MM.1S (cell line): ENCODE measurements around the gene PDS5B.

Source experiments
- DNase-seq: peaks from one replicate; pipeline ENCODE4 v3.0.0-alpha.2; 2015
- H2AFZ ChIP-seq: fragments of 300-600 bp; sonication (generic); 2 replicates; pipeline ENCODE4 v1.6.0; 2016; ENCODE audit warnings: antibody characterized with exemption, low read length
- H3F3A ChIP-seq: fragments of 300-600 bp; sonication (generic); 2 replicates; pipeline ENCODE4 v1.6.1; 2016; ENCODE audit warnings: mild to moderate bottlenecking, antibody characterized with exemption, low read length, moderate library complexity, mixed read lengths; ENCODE audit not compliant: insufficient read depth
- H3K27ac ChIP-seq: fragments of 300-600 bp; sonication (generic); 2 replicates; pipeline ENCODE4 v1.5.1; 2016; ENCODE audit warnings: mild to moderate bottlenecking, low read length
- H3K27me3 ChIP-seq: fragments of 300-600 bp; sonication (generic); replicated peaks from 2 replicates; pipeline ENCODE4 v1.6.0; 2016; ENCODE audit warnings: low read length; ENCODE audit not compliant: insufficient read depth
- H3K36me3 ChIP-seq: fragments of 300-600 bp; sonication (generic); replicated peaks from 2 replicates; pipeline ENCODE4 v1.6.1; 2016; ENCODE audit warnings: mild to moderate bottlenecking, low read length, mixed read lengths; ENCODE audit not compliant: insufficient read depth
- H3K4me1 ChIP-seq: fragments of 300-600 bp; sonication (generic); 2 replicates; pipeline ENCODE4 v1.6.1; 2016; ENCODE audit warnings: low read length, mixed read lengths
- H3K4me2 ChIP-seq: fragments of 300-600 bp; sonication (generic); 2 replicates; pipeline ENCODE4 v1.6.0; 2016; ENCODE audit warnings: low read depth, low read length
- H3K4me3 ChIP-seq: fragments of 300-600 bp; sonication (generic); 2 replicates; pipeline ENCODE4 v1.5.1; 2016; ENCODE audit warnings: low read length, mixed read lengths
- H3K79me2 ChIP-seq: fragments of 300-600 bp; sonication (generic); 2 replicates; pipeline ENCODE4 v1.6.1; 2016; ENCODE audit warnings: mixed run types, low read length, mixed read lengths
- H3K9ac ChIP-seq: fragments of 300-600 bp; sonication (generic); 2 replicates; pipeline ENCODE4 v1.6.1; 2016; ENCODE audit warnings: low read length, mixed read lengths
- H3K9me2 ChIP-seq: fragments of 300-600 bp; sonication (generic); replicated peaks from 2 replicates; pipeline ENCODE4 v1.6.1; 2016; ENCODE audit warnings: mild to moderate bottlenecking, low read length, mixed read lengths; ENCODE audit not compliant: insufficient read depth
- H3K9me3 ChIP-seq: fragments of 300-600 bp; sonication (generic); replicated peaks from 2 replicates; pipeline ENCODE4 v1.6.1; 2016; ENCODE audit warnings: mild to moderate bottlenecking, low read length, mixed read lengths; ENCODE audit not compliant: insufficient read depth
- H4K20me1 ChIP-seq: fragments of 300-600 bp; sonication (generic); 2 replicates; pipeline ENCODE4 v1.6.1; 2016; ENCODE audit warnings: mild to moderate bottlenecking, low read length, moderate library complexity, mixed read lengths; ENCODE audit not compliant: insufficient read depth
- EZH2 ChIP-seq: fragments of 300-600 bp; sonication (generic); optimal IDR thresholded peaks from 2 replicates; pipeline ENCODE3; 2017; ENCODE audit warnings: low read depth, mild to moderate bottlenecking, antibody characterized with exemption, low read length, mixed read lengths
- EZH2phosphoT487 ChIP-seq: fragments of 300-600 bp; sonication (generic); IDR thresholded peaks from 2 replicates; pipeline ENCODE4 v1.6.1; 2018; ENCODE audit warnings: antibody characterized with exemption, low read length
- TF ChIP-seq, protein P1 (sequence below): fragments of 300-600 bp; sonication (generic); IDR thresholded peaks from 2 replicates; pipeline ENCODE4 v1.5.1; 2016; ENCODE audit warnings: antibody characterized with exemption, low read length, mixed read lengths

PDS5B gene

GRCh38 chr13:32582991-32583390, 3.3 kb upstream of the PDS5B start:
- Histone ChIP-seq H4K20me1 (no peaks in the 10 kb centered on the region), H3K4me2 (no peak overlapping the region), H3K4me3 (no peak overlapping the region), H3K27ac (no peak overlapping the region), H3K4me1 (no peaks in the 10 kb centered on the region), H3K79me2 (peaks cover 7% of the 10 kb centered on the region), H3F3A (peaks cover 6% of the 10 kb centered on the region; the same call in 1 of the 2 replicates), H2AFZ (no peak overlapping the region), H3K9ac (no peak overlapping the region), H3K9me3 (no peaks in the 10 kb centered on the region), H3K36me3 (no peaks in the 10 kb centered on the region), H3K27me3 (no peaks in the 10 kb centered on the region), H3K9me2 (no peaks in the 10 kb centered on the region)
- TF ChIP-seq EZH2 (no peak), EZH2phosphoT487 (no peak)
- TF ChIP-seq, protein P1, sequence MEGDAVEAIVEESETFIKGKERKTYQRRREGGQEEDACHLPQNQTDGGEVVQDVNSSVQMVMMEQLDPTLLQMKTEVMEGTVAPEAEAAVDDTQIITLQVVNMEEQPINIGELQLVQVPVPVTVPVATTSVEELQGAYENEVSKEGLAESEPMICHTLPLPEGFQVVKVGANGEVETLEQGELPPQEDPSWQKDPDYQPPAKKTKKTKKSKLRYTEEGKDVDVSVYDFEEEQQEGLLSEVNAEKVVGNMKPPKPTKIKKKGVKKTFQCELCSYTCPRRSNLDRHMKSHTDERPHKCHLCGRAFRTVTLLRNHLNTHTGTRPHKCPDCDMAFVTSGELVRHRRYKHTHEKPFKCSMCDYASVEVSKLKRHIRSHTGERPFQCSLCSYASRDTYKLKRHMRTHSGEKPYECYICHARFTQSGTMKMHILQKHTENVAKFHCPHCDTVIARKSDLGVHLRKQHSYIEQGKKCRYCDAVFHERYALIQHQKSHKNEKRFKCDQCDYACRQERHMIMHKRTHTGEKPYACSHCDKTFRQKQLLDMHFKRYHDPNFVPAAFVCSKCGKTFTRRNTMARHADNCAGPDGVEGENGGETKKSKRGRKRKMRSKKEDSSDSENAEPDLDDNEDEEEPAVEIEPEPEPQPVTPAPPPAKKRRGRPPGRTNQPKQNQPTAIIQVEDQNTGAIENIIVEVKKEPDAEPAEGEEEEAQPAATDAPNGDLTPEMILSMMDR = no peak
- DNase-seq = no peak

DNA sequence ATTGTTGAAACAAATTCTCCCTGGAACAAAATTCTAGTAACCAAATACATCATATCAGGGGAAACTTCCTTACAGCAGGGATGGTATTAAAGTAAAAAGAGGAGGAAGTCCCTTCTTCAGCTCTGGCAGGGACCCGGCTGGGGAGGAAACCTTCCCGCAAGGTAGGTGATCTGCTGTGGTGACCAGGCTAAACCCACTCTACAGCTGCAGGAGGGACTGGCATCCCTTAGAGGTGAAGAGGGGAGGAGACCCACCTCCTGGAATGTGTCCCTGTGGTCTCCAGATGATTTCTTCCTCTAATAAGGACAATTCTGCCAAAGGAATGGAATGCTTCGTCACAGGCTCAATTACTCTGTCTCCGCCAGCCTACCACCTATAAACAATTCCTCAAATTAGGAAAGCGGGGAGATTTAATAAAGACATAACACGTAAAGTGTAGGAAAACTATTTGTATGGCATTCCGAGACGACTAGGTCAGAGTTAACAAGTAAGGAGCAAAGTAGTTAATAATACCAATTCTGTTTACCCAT, 637 bp upstream of the PDS5B start:
- Histone ChIP-seq H3K79me2 (peaks cover 33% of the 10 kb centered on the region), H3K9ac (peak overlapping the region; percentile 39; the same call in 1 of the 2 replicates), H3K9me2 (no peaks in the 10 kb centered on the region), H2AFZ (peak overlapping the region; percentile 59), H3K4me3 (peak overlapping the region; percentile 56), H3K36me3 (no peaks in the 10 kb centered on the region), H3F3A (peaks cover 8% of the 10 kb centered on the region), H3K27me3 (no peaks in the 10 kb centered on the region), H4K20me1 (peaks cover 6% of the 10 kb centered on the region; the same call in 1 of the 2 replicates), H3K4me2 (peak overlapping the region; percentile 84), H3K9me3 (no peaks in the 10 kb centered on the region), H3K27ac (peak overlapping the region; percentile 38; the same call in 1 of the 2 replicates), H3K4me1 (0 out of 2 replicates have a peak, but pooled peaks cover 2% of the 10 kb centered on the region)
- TF ChIP-seq, protein P1 = no peak
- TF ChIP-seq EZH2 = no peak
- no peak for TF ChIP-seq EZH2phosphoT487
- DNase-seq = no peak

DNA sequence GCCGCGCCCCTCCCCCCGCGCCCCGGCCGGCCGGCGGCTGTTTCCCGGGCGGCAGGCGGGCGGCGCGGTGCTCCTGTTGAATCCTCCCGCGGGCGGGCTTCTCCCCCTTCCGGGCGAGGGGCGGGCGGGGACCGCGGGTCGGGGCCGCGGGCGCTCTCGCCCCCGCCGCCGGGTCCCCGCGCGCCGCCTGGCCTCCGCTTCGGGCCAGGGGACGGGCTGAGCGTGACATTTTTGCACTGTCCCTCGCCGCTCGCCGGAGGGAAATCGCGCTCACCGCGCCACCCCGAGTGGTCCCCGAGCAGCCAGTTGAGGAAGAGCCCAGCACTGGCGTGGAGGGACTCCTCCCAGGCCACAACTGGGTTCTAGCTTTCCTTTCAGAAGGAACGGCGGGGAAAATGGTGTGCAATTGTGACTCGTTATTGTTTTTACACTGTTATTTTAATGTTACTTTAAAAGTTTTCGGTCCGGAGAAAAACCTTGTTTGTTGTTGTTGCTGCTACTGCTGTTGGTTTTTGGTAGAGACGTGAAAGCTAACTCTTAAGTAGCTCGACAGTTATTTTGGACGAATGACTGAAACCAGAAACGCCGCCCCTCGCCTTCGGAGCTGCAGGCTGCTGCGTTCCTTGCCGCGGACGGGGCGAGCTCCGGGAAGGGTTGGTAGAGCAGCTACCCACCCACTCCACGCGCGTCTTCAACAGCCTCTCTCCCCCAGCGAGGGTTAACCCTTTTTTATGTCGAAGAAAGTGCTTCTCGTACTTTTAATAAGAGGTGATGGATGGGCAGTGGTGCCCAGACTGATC, 959 bp downstream of the PDS5B start:
- no peaks in the 10 kb centered on the region for H3K27me3 ChIP-seq
- H3K4me1 ChIP-seq = 0 out of 2 replicates have a peak, but pooled peaks cover 2% of the 10 kb centered on the region
- peaks cover 46% of the 10 kb centered on the region for H3K79me2 ChIP-seq
- H3F3A ChIP-seq = peaks cover 8% of the 10 kb centered on the region
- peak overlapping the region; percentile 65 for H3K4me2 ChIP-seq
- H4K20me1 ChIP-seq = peaks cover 6% of the 10 kb centered on the region; the same call in 1 of the 2 replicates
- no peaks in the 10 kb centered on the region for H3K9me2 ChIP-seq
- H3K27ac ChIP-seq = peak overlapping the region; percentile 74; the same call in 1 of the 2 replicates
- no peak overlapping the region for H2AFZ ChIP-seq
- peak; percentile 54 for DNase-seq
- no peaks in the 10 kb centered on the region for H3K36me3 ChIP-seq
- peak overlapping the region; percentile 60 for H3K9ac ChIP-seq
- TF ChIP-seq EZH2 = no peak
- TF ChIP-seq, protein P1 = no peak
- TF ChIP-seq EZH2phosphoT487 = no peak
- peak overlapping the region; percentile 66 for H3K4me3 ChIP-seq
- no peaks in the 10 kb centered on the region for H3K9me3 ChIP-seq
